ENCODE results near the gene RIN3.

RIN3 gene

DNA sequence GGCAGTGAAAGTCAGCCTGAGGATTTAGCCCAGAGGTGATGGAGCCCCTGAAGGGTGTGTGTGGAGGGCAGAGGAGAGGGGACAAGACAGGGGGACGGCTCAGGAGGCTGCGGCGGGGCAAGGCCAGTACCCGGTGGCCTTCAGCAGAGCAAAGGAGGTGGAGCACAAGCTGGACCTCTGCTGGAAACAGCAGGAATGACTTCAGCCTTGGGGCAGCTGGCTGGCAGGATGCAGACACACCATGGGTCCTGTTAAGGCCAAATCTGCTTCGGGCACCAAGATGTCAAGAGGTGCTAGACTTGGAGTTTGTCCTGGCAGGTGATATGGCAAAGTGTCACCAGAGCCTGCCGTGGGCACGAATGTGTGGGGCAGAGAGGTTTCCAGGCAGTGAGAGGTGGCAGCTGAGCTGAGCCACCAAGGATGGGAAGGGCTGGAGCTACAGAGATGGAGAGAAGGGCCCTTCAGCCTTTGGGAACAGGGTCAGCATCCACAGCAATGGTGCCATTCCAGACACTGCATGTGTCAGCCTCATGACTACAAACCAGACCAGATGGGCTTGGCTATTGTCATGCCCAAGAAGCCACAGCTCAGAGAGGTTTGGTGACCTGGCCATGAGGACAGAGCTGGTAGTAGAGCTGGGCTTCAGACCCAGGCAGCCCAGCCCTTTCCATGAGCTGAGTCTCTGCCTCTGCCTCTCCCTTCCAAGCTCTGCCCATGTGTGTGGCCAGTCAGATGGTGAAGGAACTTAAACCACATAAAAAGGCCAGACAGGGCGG is 142.9 kb downstream of the RIN3 start:
- no peak overlapping the region for H3K9ac ChIP-seq (ENCODE audit: low read depth, low read length)
- H3K9me3 ChIP-seq (ENCODE audit: control insufficient read depth, insufficient read depth, low read length), result no peaks in the 10 kb centered on the region
- no peaks in the 10 kb centered on the region for H3K27me3 ChIP-seq (ENCODE audit: control insufficient read depth, insufficient read depth, low read length)
- H3K36me3 ChIP-seq (ENCODE audit: control insufficient read depth, insufficient read depth, low read length), result no peaks in the 10 kb centered on the region
- H3K27ac ChIP-seq (ENCODE audit: low read depth, low read length), result no peak overlapping the region
- no peak overlapping the region for H3K4me3 ChIP-seq (ENCODE audit: low read depth, low read length)
- no peaks in the 10 kb centered on the region for H3K4me1 ChIP-seq (ENCODE audit: control insufficient read depth, insufficient read depth, low read length)

DNA sequence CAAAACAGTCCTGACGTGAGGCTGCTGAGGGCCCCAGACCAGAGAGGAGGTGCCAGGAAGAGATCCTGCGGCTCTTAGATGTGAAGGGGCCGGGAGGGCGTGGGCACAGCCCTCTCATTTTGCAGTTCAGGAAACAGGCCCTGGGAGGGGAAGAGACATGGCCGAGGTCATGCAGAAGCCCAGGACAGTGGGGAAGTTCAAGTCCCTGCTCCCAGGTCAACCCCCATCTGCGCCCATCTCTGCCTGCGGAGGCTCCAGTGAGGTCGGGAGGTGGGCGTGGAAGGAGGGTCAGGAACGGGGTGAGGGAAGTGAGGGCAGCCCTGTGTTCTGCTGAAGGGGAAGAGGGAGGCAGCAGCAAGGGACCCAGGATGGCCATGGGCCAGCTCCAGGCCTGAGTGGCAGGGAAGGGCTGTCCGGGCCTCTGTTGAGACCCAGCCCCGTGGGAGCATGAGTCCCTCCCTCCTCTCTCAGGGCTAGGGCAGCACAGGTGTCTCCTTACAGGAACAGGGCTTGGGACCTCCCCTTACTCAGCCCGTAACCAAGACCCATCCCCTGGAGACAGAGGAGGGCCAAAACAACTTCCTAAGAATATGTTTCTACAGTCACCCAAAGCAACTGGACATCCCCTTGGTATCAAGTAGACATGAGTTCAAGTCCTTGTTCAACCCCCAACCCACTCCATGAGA is 144.0 kb downstream of the RIN3 start:
- no peaks in the 10 kb centered on the region for H3K27me3 ChIP-seq (ENCODE audit: control insufficient read depth, insufficient read depth, low read length)
- H3K27ac ChIP-seq (ENCODE audit: low read depth, low read length), result no peak overlapping the region
- H3K9me3 ChIP-seq (ENCODE audit: control insufficient read depth, insufficient read depth, low read length), result no peaks in the 10 kb centered on the region
- no peak overlapping the region for H3K4me3 ChIP-seq (ENCODE audit: low read depth, low read length)
- H3K9ac ChIP-seq (ENCODE audit: low read depth, low read length), result no peak overlapping the region
- no peaks in the 10 kb centered on the region for H3K36me3 ChIP-seq (ENCODE audit: control insufficient read depth, insufficient read depth, low read length)
- H3K4me1 ChIP-seq (ENCODE audit: control insufficient read depth, insufficient read depth, low read length), result no peaks in the 10 kb centered on the region

DNA sequence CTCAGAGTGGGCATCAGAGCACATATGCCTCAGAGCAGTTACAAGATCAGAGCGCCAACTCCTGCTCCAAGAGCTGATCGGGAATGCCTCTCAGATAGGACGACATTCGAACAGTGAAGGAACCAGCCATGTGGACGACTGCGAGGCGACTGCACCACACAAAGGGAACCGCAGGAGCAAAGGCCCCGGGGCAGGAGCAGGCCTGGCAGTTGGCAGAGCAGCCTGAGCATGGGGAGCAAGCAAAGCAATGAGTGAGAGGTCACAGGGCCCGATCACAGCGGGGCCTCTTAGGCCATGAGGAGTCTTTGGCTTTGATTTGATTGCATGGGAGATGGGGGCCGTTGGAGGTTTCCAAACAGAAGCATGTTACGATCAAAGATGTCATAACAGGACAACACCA is 144.6 kb downstream of the RIN3 start:
- Histone ChIP-seq H3K36me3 (ENCODE audit: control insufficient read depth, insufficient read depth, low read length) (no peaks in the 10 kb centered on the region), H3K4me3 (ENCODE audit: low read depth, low read length) (no peak overlapping the region), H3K4me1 (ENCODE audit: control insufficient read depth, insufficient read depth, low read length) (no peaks in the 10 kb centered on the region), H3K27ac (ENCODE audit: low read depth, low read length) (no peak overlapping the region), H3K9ac (ENCODE audit: low read depth, low read length) (no peak overlapping the region), H3K9me3 (ENCODE audit: control insufficient read depth, insufficient read depth, low read length) (no peaks in the 10 kb centered on the region), H3K27me3 (ENCODE audit: control insufficient read depth, insufficient read depth, low read length) (no peaks in the 10 kb centered on the region)

DNA sequence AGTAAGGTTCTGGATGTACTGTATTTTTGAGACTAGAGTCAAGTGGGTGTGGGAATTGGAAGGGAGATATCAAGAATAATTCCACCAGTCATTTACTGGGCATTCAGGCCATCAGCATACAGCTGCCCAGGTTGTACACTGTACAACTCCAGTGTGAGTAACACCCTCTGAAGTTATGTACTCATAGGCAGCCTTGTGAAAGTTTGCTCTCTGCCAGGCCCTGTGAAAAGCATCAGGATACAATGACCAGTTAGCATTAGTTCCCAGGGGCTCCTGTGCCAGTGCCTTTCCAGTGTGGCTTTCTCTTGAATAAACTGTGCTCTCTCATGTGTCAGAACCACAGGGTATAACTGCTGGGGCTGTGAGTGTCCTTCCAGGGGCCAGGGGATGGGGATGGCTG is 145.1 kb downstream of the RIN3 start:
- H3K4me1 ChIP-seq (ENCODE audit: control insufficient read depth, insufficient read depth, low read length), result no peaks in the 10 kb centered on the region
- no peaks in the 10 kb centered on the region for H3K9me3 ChIP-seq (ENCODE audit: control insufficient read depth, insufficient read depth, low read length)
- no peak overlapping the region for H3K27ac ChIP-seq (ENCODE audit: low read depth, low read length)
- no peak overlapping the region for H3K4me3 ChIP-seq (ENCODE audit: low read depth, low read length)
- H3K36me3 ChIP-seq (ENCODE audit: control insufficient read depth, insufficient read depth, low read length), result no peaks in the 10 kb centered on the region
- H3K9ac ChIP-seq (ENCODE audit: low read depth, low read length), result no peak overlapping the region
- no peaks in the 10 kb centered on the region for H3K27me3 ChIP-seq (ENCODE audit: control insufficient read depth, insufficient read depth, low read length)

DNA sequence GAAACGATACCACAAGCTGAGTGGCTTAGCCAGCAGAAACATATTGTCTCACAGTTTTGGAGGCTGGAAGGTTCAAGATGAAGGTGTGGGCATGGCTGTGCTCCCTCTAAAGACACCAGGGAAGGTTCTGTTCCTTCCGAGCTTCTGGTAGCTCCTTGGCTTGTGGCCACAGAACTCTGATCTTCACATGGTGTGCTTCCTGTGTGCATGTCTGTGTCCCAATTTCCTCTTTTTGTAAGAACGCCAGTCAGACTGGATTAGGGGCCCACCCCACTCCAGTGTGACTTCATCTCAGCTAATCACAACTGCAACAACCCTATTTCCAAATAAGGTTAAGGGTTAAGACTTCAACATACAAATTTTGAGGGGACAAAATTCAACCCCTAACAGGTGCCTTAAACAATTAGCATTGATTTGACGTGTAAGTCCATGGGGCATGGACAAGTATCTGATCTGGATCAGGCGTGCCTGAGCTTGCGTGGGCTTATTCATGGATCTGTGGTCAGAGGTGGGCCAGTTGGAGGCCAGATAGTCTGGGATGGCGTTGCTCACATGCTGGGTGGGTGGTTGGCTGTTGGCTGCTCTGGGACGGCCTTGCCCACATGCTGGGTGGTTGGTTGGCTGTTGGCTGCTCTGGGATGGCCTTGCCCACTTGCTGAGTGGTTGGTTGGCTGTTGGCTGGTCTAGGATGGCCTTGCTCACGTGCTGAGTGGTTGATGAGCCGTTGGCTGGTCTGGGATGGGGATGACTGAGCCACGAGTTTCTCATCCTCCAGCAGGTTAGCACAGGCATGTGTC is 146.4 kb downstream of the RIN3 start:
- Histone ChIP-seq H3K27me3 (ENCODE audit: control insufficient read depth, insufficient read depth, low read length) (no peaks in the 10 kb centered on the region), H3K27ac (ENCODE audit: low read depth, low read length) (no peak overlapping the region), H3K36me3 (ENCODE audit: control insufficient read depth, insufficient read depth, low read length) (no peaks in the 10 kb centered on the region), H3K9ac (ENCODE audit: low read depth, low read length) (no peak overlapping the region), H3K4me3 (ENCODE audit: low read depth, low read length) (no peak overlapping the region), H3K9me3 (ENCODE audit: control insufficient read depth, insufficient read depth, low read length) (no peaks in the 10 kb centered on the region), H3K4me1 (ENCODE audit: control insufficient read depth, insufficient read depth, low read length) (no peaks in the 10 kb centered on the region)

DNA sequence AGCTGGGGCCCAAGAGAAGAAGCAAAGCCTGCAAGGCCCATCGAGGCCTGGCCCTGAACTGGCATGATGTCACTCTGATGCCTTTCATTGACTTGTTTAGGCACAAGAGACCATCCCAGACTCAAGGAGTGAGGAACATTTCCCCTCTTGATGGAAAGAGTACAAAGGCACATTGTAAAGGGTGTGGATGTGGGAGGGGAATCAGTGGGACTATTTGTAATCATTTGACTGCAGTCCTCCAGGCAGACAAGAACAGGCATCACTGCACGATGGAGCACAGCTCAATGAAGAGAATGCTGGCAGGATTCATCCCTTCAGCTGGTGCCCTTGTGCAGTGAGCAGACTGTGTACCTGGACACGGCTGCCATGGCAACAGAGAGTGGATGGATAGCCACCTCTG is 147.0 kb downstream of the RIN3 start:
- Histone ChIP-seq H3K27ac (ENCODE audit: low read depth, low read length) (no peak overlapping the region), H3K4me1 (ENCODE audit: control insufficient read depth, insufficient read depth, low read length) (no peaks in the 10 kb centered on the region), H3K27me3 (ENCODE audit: control insufficient read depth, insufficient read depth, low read length) (no peaks in the 10 kb centered on the region), H3K36me3 (ENCODE audit: control insufficient read depth, insufficient read depth, low read length) (no peaks in the 10 kb centered on the region), H3K9me3 (ENCODE audit: control insufficient read depth, insufficient read depth, low read length) (no peaks in the 10 kb centered on the region), H3K4me3 (ENCODE audit: low read depth, low read length) (no peak overlapping the region), H3K9ac (ENCODE audit: low read depth, low read length) (no peak overlapping the region)

DNA sequence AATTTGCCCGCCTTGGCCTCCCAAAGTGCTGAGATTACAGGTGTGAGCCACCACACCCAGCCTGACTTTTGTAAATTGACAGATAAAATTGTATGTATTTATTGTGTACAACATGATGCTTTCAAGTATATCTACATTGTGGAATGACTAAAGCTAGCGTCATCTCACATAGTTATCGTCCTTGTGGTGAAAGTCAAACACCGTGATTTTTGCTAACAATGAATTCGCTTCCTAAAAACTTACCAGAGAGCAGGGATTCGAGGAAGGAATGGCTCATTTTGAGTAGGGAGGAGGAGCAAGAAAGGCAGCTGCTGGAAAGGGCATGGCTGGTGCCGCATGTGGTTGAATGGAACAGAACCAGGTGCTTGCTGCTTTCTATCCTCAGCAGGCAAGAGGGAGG is 149.5 kb downstream of the RIN3 start:
- no peak overlapping the region for H3K9ac ChIP-seq (ENCODE audit: low read depth, low read length)
- no peaks in the 10 kb centered on the region for H3K4me1 ChIP-seq (ENCODE audit: control insufficient read depth, insufficient read depth, low read length)
- H3K4me3 ChIP-seq (ENCODE audit: low read depth, low read length), result no peak overlapping the region
- H3K27me3 ChIP-seq (ENCODE audit: control insufficient read depth, insufficient read depth, low read length), result no peaks in the 10 kb centered on the region
- H3K36me3 ChIP-seq (ENCODE audit: control insufficient read depth, insufficient read depth, low read length), result no peaks in the 10 kb centered on the region
- no peak overlapping the region for H3K27ac ChIP-seq (ENCODE audit: low read depth, low read length)
- no peaks in the 10 kb centered on the region for H3K9me3 ChIP-seq (ENCODE audit: control insufficient read depth, insufficient read depth, low read length)

DNA sequence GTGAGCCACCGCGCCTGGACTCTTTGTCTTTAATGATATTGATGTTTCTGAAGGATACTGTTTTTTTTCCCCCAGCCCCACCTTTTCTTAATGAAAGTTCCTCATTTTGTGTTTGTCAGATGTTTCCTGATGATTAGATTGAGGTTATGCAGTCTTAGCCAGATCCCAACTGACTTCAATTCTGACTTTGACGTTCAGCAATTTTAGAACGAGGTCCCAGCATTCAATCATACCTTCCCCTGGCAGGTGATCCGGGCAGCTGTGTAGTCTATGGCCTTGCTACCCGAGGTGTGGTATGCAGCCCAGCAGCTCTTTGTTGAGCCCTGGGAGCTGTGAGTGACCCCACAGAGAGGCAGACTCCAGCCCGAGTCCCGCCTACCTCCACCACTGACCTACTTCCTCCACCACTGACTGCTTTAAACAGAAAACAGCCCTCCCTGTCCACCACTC is 152.1 kb downstream of the RIN3 start:
- Histone ChIP-seq H3K9me3 (ENCODE audit: control insufficient read depth, insufficient read depth, low read length) (no peaks in the 10 kb centered on the region), H3K27ac (ENCODE audit: low read depth, low read length) (no peak overlapping the region), H3K4me1 (ENCODE audit: control insufficient read depth, insufficient read depth, low read length) (0 out of 2 replicates have a peak, but pooled peaks cover 2% of the 10 kb centered on the region), H3K9ac (ENCODE audit: low read depth, low read length) (no peak overlapping the region), H3K27me3 (ENCODE audit: control insufficient read depth, insufficient read depth, low read length) (no peaks in the 10 kb centered on the region), H3K4me3 (ENCODE audit: low read depth, low read length) (no peak overlapping the region), H3K36me3 (ENCODE audit: control insufficient read depth, insufficient read depth, low read length) (no peaks in the 10 kb centered on the region)

DNA sequence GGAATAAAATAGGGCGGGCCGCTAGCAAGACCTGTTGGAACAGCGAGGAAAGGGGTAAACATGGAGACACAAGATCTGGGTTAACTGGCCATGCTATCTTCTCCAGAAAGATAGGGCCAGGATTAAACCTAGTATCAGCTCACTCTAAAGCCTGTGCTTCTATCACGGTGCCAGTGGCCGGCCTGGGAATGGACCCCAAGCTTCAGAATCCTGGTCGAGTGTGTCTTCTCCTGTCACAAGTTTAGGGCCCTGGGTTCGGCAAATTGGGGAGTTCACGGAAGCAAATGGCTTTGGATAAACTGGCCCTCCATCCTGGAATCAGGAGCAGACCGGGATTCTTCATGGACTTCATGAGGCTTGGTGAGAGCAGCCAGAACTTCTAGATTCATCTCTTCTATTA is 152.7 kb downstream of the RIN3 start:
- Histone ChIP-seq H3K9ac (ENCODE audit: low read depth, low read length) (no peak overlapping the region), H3K27me3 (ENCODE audit: control insufficient read depth, insufficient read depth, low read length) (no peaks in the 10 kb centered on the region), H3K27ac (ENCODE audit: low read depth, low read length) (no peak overlapping the region), H3K4me1 (ENCODE audit: control insufficient read depth, insufficient read depth, low read length) (0 out of 2 replicates have a peak, but pooled peaks cover 2% of the 10 kb centered on the region), H3K4me3 (ENCODE audit: low read depth, low read length) (no peak overlapping the region), H3K36me3 (ENCODE audit: control insufficient read depth, insufficient read depth, low read length) (no peaks in the 10 kb centered on the region), H3K9me3 (ENCODE audit: control insufficient read depth, insufficient read depth, low read length) (no peaks in the 10 kb centered on the region)

DNA sequence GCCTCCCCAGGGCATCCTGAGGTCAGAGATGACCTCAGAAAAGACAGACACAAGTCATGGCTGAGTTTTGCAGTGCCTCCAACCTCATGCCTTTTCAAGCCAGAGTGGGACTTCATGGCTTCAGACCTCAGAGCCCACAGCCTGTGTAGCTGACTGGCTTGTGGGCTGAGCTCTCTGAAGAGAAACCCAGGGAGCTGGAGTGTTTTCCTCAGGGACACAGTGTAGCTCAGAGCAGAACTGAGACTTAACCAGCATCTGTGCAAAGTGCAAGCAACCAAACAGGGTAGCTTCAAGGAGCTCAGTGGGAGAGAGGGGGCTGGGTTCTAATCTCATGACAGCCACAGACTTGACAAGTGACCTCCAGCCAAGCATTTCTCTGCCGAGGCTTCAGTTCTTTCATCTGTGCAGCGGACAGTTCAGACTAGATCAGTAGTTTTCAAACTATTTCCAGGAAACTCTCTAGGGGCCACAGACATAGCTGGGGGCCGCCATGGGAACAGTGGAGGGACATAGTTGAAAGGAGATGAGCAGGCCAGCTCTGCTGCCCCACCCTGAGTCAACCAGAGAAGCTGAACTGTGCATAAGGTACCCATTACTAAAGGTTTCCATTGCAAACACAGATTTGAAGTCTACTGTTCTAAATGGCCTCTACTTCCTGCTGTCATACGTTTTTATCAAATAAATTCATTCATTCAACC is 154.8 kb downstream of the RIN3 start:
- Histone ChIP-seq H3K4me1 (ENCODE audit: control insufficient read depth, insufficient read depth, low read length) (0 out of 2 replicates have a peak, but pooled peaks cover 2% of the 10 kb centered on the region), H3K9me3 (ENCODE audit: control insufficient read depth, insufficient read depth, low read length) (no peaks in the 10 kb centered on the region), H3K9ac (ENCODE audit: low read depth, low read length) (no peak overlapping the region), H3K36me3 (ENCODE audit: control insufficient read depth, insufficient read depth, low read length) (no peaks in the 10 kb centered on the region), H3K4me3 (ENCODE audit: low read depth, low read length) (no peak overlapping the region), H3K27ac (ENCODE audit: low read depth, low read length) (no peak overlapping the region), H3K27me3 (ENCODE audit: control insufficient read depth, insufficient read depth, low read length) (no peaks in the 10 kb centered on the region)
